Measurements from ENCODE around the gene NCKAP5.

The NCKAP5 gene

GRCh38 chr2:133600266-133600928 is 32.1 kb upstream of the NCKAP5 start:
- TF ChIP-seq TAF1 (IDR thresholded peaks at IDR 0.05; ENCODE audit: borderline replicate concordance, insufficient read depth, low read length) (no peak), POLR2AphosphoS5 (IDR thresholded peaks at IDR 0.05; ENCODE audit: low read depth, low read length) (no peak), REST (IDR thresholded peaks at IDR 0.05; ENCODE audit: insufficient read depth in 1 of 2, low read depth in 2 of 2, low read length in 2 of 2) (no peak), SIN3A (IDR thresholded peaks at IDR 0.05; ENCODE audit: borderline replicate concordance, insufficient read depth, low read length) (no peak)

GRCh38 chr2:133599811-133600210 is 31.5 kb upstream of the NCKAP5 start:
- no peak for TF ChIP-seq SIN3A (IDR thresholded peaks at IDR 0.05; ENCODE audit: borderline replicate concordance, insufficient read depth, low read length)
- TF ChIP-seq POLR2AphosphoS5 (IDR thresholded peaks at IDR 0.05; ENCODE audit: low read depth, low read length) = no peak
- TF ChIP-seq TAF1 (IDR thresholded peaks at IDR 0.05; ENCODE audit: borderline replicate concordance, insufficient read depth, low read length) = no peak
- no peak for TF ChIP-seq REST (IDR thresholded peaks at IDR 0.05; ENCODE audit: insufficient read depth in 1 of 2, low read depth in 2 of 2, low read length in 2 of 2)
- TF ChIP-seq FOXP2 (optimal IDR thresholded peaks at IDR 0.05; ENCODE audit: borderline replicate concordance, extremely low read depth, extremely low read length, insufficient read depth) = no peak

- no peak for TF ChIP-seq REST (IDR thresholded peaks at IDR 0.05; ENCODE audit: insufficient read depth in 1 of 2, low read depth in 2 of 2, low read length in 2 of 2)
- TF ChIP-seq TAF1 (IDR thresholded peaks at IDR 0.05; ENCODE audit: borderline replicate concordance, insufficient read depth, low read length) = no peak
- no peak for TF ChIP-seq POLR2AphosphoS5 (IDR thresholded peaks at IDR 0.05; ENCODE audit: low read depth, low read length)
- TF ChIP-seq FOXP2 (optimal IDR thresholded peaks at IDR 0.05; ENCODE audit: borderline replicate concordance, extremely low read depth, extremely low read length, insufficient read depth) = no peak
- TF ChIP-seq SIN3A (IDR thresholded peaks at IDR 0.05; ENCODE audit: borderline replicate concordance, insufficient read depth, low read length) = no peak
Measured at GRCh38 chr2:133599211-133599803, 31.0 kb upstream of the NCKAP5 start.

GRCh38 chr2:133598769-133599168 is 30.5 kb upstream of the NCKAP5 start:
- TF ChIP-seq SIN3A (IDR thresholded peaks at IDR 0.05; ENCODE audit: borderline replicate concordance, insufficient read depth, low read length) (no peak), FOXP2 (optimal IDR thresholded peaks at IDR 0.05; ENCODE audit: borderline replicate concordance, extremely low read depth, extremely low read length, insufficient read depth) (no peak), TAF1 (IDR thresholded peaks at IDR 0.05; ENCODE audit: borderline replicate concordance, insufficient read depth, low read length) (no peak), REST (IDR thresholded peaks at IDR 0.05; ENCODE audit: insufficient read depth in 1 of 2, low read depth in 2 of 2, low read length in 2 of 2) (no peak), POLR2AphosphoS5 (IDR thresholded peaks at IDR 0.05; ENCODE audit: low read depth, low read length) (no peak)

Measured in PFSK-1 (cell line).